T47D (cell line): ENCODE results near the gene SLC19A2.
A peak's percentile ranks its signal among the peaks of the same experiment; 100 is the strongest.

Experiments used
- DNase-seq, 2 experiments: peaks; one replicate each; pipeline versions ENCODE4 v3.0.0 to v3.0.0-alpha.2; 2011 to 2012; ENCODE audit warnings: low read depth in 1 of 2, low spot score in 1 of 2
- JUND ChIP-seq: IDR thresholded peaks from 2 replicates; pipeline ENCODE4 v1.6.1; 2012; ENCODE audit warnings: low read depth
- in situ Hi-C: cut with HindIII; loops from 2 replicates; pipeline ENCODE4 v1.10.0; 2016; ENCODE audit warnings: low sequenced_read_pairs, low pct_unique_long_range_greater_than_20kb

Gene SLC19A2

GRCh38 chr1:169461390-169462000 is 24.2 kb downstream of the SLC19A2 start:
- no peak for TF ChIP-seq JUND
- no peak for DNase-seq
- in situ Hi-C loops: no loop called here

- TF ChIP-seq JUND: no peak
- peak in 1 of 2 experiments; percentile 31 for DNase-seq
- in situ Hi-C loops: no loop called here
These were observed 25.4 kb downstream of the SLC19A2 start for GRCh38 chr1:169460191-169460833.

GRCh38 chr1:169457443-169457842 is 28.3 kb downstream of the SLC19A2 start:
- no peak for DNase-seq
- in situ Hi-C loops: no loop called here
- no peak for TF ChIP-seq JUND

DNA sequence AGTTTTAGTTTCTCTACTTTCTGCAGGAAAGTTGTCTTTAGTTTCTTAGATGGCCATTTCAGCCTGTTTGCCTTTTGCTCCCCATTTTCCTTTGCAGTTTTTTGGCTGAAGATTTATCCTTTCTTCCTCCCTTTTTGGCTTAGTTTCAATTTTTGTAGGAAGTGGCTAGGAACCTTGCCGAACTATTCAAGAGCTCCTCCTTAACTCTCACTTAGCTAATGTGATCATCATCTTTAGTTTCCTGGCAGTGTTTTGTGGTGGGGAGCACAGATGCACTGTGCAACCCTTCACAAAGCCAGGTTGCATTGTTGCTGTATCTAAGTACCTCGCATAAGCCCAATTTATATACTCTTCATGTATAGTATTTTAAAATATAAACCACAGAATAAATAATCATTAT is 29.7 kb downstream of the SLC19A2 start:
- in situ Hi-C loops: no loop called here
- no peak for TF ChIP-seq JUND
- no peak for DNase-seq

DNA sequence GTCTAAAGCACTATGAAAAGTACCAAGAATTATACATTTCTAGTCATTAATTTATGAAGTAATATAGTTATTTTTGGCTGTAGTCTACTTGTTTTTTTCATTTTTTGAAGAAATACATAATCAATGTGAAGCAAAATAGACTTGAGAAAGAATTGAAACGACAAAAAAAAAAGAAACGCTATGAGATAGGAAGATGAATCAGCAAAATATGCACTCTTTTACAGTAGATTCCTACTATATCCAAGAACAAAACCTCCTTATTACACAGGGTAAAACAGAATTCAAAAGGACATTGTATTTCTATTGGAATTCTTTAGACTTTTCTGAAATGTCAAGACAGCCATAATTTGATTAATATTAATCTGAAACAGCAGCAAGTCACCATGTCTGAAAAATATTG is 32.8 kb downstream of the SLC19A2 start:
- no peak for DNase-seq
- TF ChIP-seq JUND: no peak
- in situ Hi-C loops: no loop called here

GRCh38 chr1:169451218-169451824 is 34.4 kb downstream of the SLC19A2 start:
- TF ChIP-seq JUND: no peak
- DNase-seq: no peak
- in situ Hi-C loops: no loop called here

GRCh38 chr1:169443923-169444322 is 41.8 kb downstream of the SLC19A2 start:
- TF ChIP-seq JUND: no peak
- in situ Hi-C loops: no loop called here

DNA sequence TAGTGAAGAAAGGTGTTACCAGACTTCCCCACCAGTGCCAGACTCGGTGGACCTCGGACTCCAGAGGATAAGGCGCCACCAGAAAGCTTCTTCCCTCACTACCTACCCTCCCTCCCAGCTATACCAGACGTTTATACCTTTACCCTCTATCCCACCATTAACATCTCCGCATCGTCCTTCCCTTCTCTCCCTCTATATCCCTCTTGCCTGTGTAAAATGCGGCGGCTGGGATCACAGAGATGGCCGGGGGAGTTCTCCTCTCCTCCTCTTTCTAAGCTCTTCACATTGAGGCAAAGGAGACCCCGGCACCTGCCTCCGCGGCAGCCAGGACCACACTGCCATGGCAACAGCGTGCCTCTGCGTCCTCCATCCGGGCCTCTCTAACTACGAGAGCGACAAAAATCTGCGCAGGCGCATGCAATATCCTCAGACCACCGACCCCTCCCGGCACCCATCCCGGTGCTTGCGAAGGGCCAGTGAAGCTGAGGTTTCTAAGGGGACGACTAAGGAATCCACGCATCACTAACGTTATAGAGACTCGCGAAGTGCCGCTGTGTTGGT is 58.6 kb downstream of the SLC19A2 start, which contains the start of gene CCDC181:
Gene CCDC181, minus strand, starts transcription at position 394 of the 561 bp plus-strand sequence. CDS start 2,547 bp downstream, outside the sequence.
- in situ Hi-C loops: no loop called here
- DNase-seq: no peak
- no peak for TF ChIP-seq JUND

More at GRCh38 chr1:169443923-169444322, 41.8 kb downstream of the SLC19A2 start:
- peak in 1 of 2 experiments; percentile 30 for DNase-seq

- in situ Hi-C loops: no loop called here
- TF ChIP-seq JUND: no peak
- DNase-seq: peak in 1 of 2 experiments; percentile 19
These were observed 59.5 kb downstream of the SLC19A2 start for GRCh38 chr1:169426174-169426705.

DNA sequence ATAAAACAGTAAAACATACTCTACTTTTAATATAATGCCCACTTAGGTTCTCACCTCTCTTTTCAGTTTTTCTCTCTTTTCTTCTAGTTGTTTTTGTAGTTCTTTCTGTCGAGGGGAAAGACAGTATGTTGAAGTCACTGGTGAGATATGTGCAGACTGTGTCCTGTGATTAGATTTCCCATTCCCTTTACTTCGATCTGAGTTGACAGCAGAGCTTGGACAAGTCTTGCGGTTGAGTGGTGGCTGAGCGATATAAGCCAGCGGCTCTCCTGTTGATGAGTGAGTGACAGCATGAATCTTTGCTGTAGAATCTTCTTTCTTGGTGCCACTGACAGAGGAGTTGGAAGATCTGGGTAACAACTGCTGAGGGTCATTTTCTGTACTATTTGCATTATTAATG is 64.4 kb downstream of the SLC19A2 start:
- TF ChIP-seq JUND: no peak
- in situ Hi-C loops: no loop called here
- DNase-seq: no peak

GRCh38 chr1:169414952-169415351 is 70.8 kb downstream of the SLC19A2 start:
- no peak for TF ChIP-seq JUND
- DNase-seq: no peak
- in situ Hi-C loops: no loop called here
